PC-3 (cell line): ENCODE data around the gene SCARB1. TPM values are rescaled to one million over a fixed set of nuclear protein-coding genes. Genes with fewer than 3 reads are reported as not detected.

Source experiments
- ATAC-seq: fragments of 200-7000 bp; cut with Tn5 transposase; 2 replicates; pipeline ENCODE4 v1.9.1; 2020; ENCODE audit warnings: mild to moderate bottlenecking, moderate library complexity
- BruUV-seq: library from RNA; stranded (reverse); fragments of 400-500 nt; replicated peaks from 2 replicates; lab custom pipeline; 2021; lab: Mats Ljungman, UMichigan
- CTCF ChIA-PET: fragments of 300-600 bp; sonication (Branson Sonifier 250); formaldehyde crosslinking; loops from one replicate; lab custom pipeline; 2022; ENCODE audit warnings: antibody characterized with exemption; lab: Charles Lee
- POLR2A ChIA-PET: fragments of 300-600 bp; sonication (Branson Sonifier 250); formaldehyde crosslinking; loops from one replicate; lab custom pipeline; 2022; ENCODE audit warnings: antibody characterized with exemption; ENCODE audit not compliant: unreplicated experiment; lab: Charles Lee
- DNase-seq: peaks from one replicate; pipeline ENCODE4 v3.0.0-alpha.2; 2015
- H2AFZ ChIP-seq: fragments of 300-600 bp; sonication (generic); 2 replicates; pipeline ENCODE4 v1.6.0; 2016; ENCODE audit warnings: antibody characterized with exemption, low read length
- H3F3A ChIP-seq: fragments of 300-600 bp; sonication (generic); one replicate; pipeline ENCODE4 v1.6.0; 2017; ENCODE audit warnings: antibody characterized with exemption, low read length, control low read depth, mild to moderate bottlenecking; ENCODE audit not compliant: unreplicated experiment
- H3K27ac ChIP-seq: fragments of 300-600 bp; sonication (generic); 2 replicates; pipeline ENCODE4 v1.5.1; 2016; ENCODE audit warnings: mild to moderate bottlenecking, low read length
- H3K27me3 ChIP-seq: fragments of 300-600 bp; sonication (generic); 2 replicates; pipeline ENCODE4 v1.6.1; 2016; ENCODE audit warnings: low read length, mixed read lengths
- H3K36me3 ChIP-seq: fragments of 300-600 bp; sonication (generic); 2 replicates; pipeline ENCODE4 v1.6.1; 2016; ENCODE audit warnings: low read depth, mixed run types, low read length, mixed read lengths
- H3K4me1 ChIP-seq: fragments of 300-600 bp; sonication (generic); 2 replicates; pipeline ENCODE4 v1.5.1; 2016; ENCODE audit warnings: low read length; ENCODE audit not compliant: insufficient read depth
- H3K4me2 ChIP-seq: fragments of 300-600 bp; sonication (generic); 2 replicates; pipeline ENCODE4 v1.6.0; 2016; ENCODE audit warnings: low read length
- H3K4me3 ChIP-seq: fragments of 300-600 bp; sonication (generic); 2 replicates; pipeline ENCODE4 v1.5.1; 2016; ENCODE audit warnings: mild to moderate bottlenecking, low read length, mixed read lengths
- H3K79me2 ChIP-seq: fragments of 300-600 bp; sonication (generic); 2 replicates; pipeline ENCODE4 v1.6.1; 2017; ENCODE audit warnings: low read length, mixed read lengths
- H3K9ac ChIP-seq: fragments of 300-600 bp; sonication (generic); 2 replicates; pipeline ENCODE4 v1.6.0; 2016; ENCODE audit warnings: mild to moderate bottlenecking, low read length
- H3K9me2 ChIP-seq: fragments of 300-600 bp; sonication (generic); replicated peaks from 2 replicates; pipeline ENCODE4 v1.6.1; 2016; ENCODE audit warnings: mixed run types, low read length, mixed read lengths
- H3K9me3 ChIP-seq: fragments of 300-600 bp; sonication (generic); 2 replicates; pipeline ENCODE4 v1.6.1; 2016; ENCODE audit warnings: low read length, mixed read lengths
- H4K20me1 ChIP-seq: fragments of 300-600 bp; sonication (generic); 2 replicates; pipeline ENCODE4 v1.6.1; 2016; ENCODE audit warnings: low read length, mixed read lengths
- EZH2 ChIP-seq: fragments of 300-600 bp; sonication (generic); IDR thresholded peaks from one replicate; pipeline ENCODE4 v1.6.1; 2017; ENCODE audit warnings: antibody characterized with exemption, mild to moderate bottlenecking, low read length; ENCODE audit not compliant: unreplicated experiment
- EZH2phosphoT487 ChIP-seq: fragments of 300-600 bp; sonication (generic); IDR thresholded peaks from 2 replicates; pipeline ENCODE4 v1.6.1; 2018; ENCODE audit warnings: mild to moderate bottlenecking, antibody characterized with exemption, low read length, borderline replicate concordance
- intact Hi-C: fragments of 100-400 bp; cut with micrococcal nuclease; formaldehyde crosslinking; loops from 2 replicates; pipeline ENCODE4 v1.9.0; 2023
- total RNA-seq: library from RNA; depleted of rRNA; stranded (reverse); fragments of >200 nt; gene quantifications from 2 replicates; pipeline ENCODE4 v1.2.3, GENCODE V29; 2014
- TF ChIP-seq, protein P1 (sequence below): fragments of 300-600 bp; sonication (generic); conservative IDR thresholded peaks from 2 replicates; pipeline ENCODE4 v1.5.1; 2017; ENCODE audit warnings: antibody characterized with exemption, low read depth, mild to moderate bottlenecking, low read length

SCARB1 gene
- total RNA-seq, 1 experiment from 2014 or later, result 79.1 TPM

DNA sequence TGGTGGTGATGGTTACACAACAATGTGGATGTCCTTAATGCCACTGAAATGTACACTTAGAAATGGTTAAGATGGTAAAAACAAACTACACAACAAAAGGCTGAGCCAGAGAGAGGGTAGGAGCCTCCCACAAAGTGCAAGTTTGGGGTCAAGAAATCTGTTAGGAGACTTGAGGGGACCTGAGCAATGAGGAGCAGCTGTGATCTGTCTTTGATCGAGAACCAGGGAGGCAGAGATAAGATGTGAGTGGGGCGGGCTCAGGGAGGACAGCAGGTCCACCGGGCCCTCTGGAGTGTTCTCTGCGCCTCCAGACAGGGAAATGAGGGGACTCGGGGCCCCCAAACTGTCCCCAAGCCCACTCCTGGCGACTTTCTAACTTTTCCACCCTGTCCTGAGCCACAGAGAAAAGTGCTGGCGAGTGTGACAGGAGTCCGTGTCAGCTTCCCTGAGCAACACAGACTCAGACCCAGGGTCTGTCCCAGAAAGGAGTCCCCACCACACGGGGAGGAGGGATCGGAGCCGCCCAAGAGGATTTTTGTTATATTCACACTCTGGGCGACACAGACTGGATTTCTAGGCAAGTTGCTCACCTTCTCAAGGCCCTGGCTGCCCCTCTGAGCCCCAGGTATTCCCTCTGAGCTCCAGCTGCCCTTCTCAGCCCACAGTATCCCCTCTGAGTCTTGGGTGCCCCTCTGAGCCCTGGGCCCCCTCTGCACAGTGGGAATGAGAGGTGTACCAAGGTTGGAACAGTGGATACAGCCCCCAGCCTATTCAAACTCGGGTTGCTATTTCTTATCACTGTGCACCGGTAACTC, 11.5 kb upstream of the SCARB1 start:
- no peaks in the 10 kb centered on the region for H3K4me1 ChIP-seq
- no peak overlapping the region for H3K27ac ChIP-seq
- no peaks in the 10 kb centered on the region for H4K20me1 ChIP-seq
- peak overlapping the region; percentile 20; the same call in 1 of the 2 replicates for H2AFZ ChIP-seq
- POLR2A ChIA-PET, result no interaction called here
- no peak; the same call in 1 of the 2 replicates for ATAC-seq
- CTCF ChIA-PET, result no interaction called here
- H3K79me2 ChIP-seq, result no peaks in the 10 kb centered on the region
- TF ChIP-seq EZH2 (no peak), EZH2phosphoT487 (no peak)
- TF ChIP-seq, protein P1, sequence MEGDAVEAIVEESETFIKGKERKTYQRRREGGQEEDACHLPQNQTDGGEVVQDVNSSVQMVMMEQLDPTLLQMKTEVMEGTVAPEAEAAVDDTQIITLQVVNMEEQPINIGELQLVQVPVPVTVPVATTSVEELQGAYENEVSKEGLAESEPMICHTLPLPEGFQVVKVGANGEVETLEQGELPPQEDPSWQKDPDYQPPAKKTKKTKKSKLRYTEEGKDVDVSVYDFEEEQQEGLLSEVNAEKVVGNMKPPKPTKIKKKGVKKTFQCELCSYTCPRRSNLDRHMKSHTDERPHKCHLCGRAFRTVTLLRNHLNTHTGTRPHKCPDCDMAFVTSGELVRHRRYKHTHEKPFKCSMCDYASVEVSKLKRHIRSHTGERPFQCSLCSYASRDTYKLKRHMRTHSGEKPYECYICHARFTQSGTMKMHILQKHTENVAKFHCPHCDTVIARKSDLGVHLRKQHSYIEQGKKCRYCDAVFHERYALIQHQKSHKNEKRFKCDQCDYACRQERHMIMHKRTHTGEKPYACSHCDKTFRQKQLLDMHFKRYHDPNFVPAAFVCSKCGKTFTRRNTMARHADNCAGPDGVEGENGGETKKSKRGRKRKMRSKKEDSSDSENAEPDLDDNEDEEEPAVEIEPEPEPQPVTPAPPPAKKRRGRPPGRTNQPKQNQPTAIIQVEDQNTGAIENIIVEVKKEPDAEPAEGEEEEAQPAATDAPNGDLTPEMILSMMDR, result no peak
- intact Hi-C loops, result no loop called here
- BruUV-seq, result no TSS peak
- no peak overlapping the region for H3K9ac ChIP-seq
- no peaks in the 10 kb centered on the region for H3K9me2 ChIP-seq
- no peaks in the 10 kb centered on the region for H3K27me3 ChIP-seq
- no peaks in the 10 kb centered on the region for H3K9me3 ChIP-seq
- H3K4me2 ChIP-seq, result no peak overlapping the region
- no peaks in the 10 kb centered on the region for H3K36me3 ChIP-seq
- no peak overlapping the region for H3K4me3 ChIP-seq
- no peak for DNase-seq
- H3F3A ChIP-seq, result no peaks in the 10 kb centered on the region

DNA sequence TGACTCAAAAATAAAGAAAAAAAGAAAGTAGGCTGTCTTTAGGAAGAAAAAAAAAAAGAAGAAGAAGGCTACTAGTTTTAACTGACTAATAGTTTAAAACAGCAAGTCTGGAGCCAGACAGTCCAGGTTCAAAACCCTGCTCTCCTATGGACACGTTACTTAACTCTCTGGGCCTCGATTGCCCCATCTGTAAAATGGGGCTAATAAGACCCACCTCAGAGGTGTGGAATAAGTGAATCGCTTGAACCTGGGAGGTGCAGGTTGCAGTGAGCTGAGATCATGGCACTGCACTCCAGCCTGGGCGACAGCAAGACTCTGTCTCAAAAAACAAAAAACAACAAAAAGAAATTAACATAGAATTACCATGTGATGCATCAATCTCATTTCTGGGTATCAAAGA, 10.5 kb upstream of the SCARB1 start:
- no peak overlapping the region for H3K9ac ChIP-seq
- no peaks in the 10 kb centered on the region for H3K36me3 ChIP-seq
- H3K9me2 ChIP-seq, result no peaks in the 10 kb centered on the region
- no peaks in the 10 kb centered on the region for H3K9me3 ChIP-seq
- no peaks in the 10 kb centered on the region for H3F3A ChIP-seq
- no peak for DNase-seq
- H3K4me3 ChIP-seq, result no peak overlapping the region
- no peak for ATAC-seq
- no peak for TF ChIP-seq EZH2
- TF ChIP-seq EZH2phosphoT487, result no peak
- TF ChIP-seq, protein P1, result no peak
- H3K27ac ChIP-seq, result no peak overlapping the region
- no peaks in the 10 kb centered on the region for H3K4me1 ChIP-seq
- no TSS peak for BruUV-seq
- no peaks in the 10 kb centered on the region for H3K27me3 ChIP-seq
- CTCF ChIA-PET, result no interaction called here
- no peak overlapping the region for H3K4me2 ChIP-seq
- H3K79me2 ChIP-seq, result no peaks in the 10 kb centered on the region
- no peak overlapping the region for H2AFZ ChIP-seq
- POLR2A ChIA-PET, result no interaction called here
- intact Hi-C loops, result no loop called here
- H4K20me1 ChIP-seq, result no peaks in the 10 kb centered on the region
